IPS-18c (cell line): ENCODE data around the gene PIRT.
A peak's percentile ranks its signal among the peaks of the same experiment; 100 is the strongest.
"Not testable (repeated sequence)": the region's sequence is repeated elsewhere in the genome, so short reads cannot be mapped to it uniquely, and the experiment has no call there.

Experiments used
- H3K4me3 ChIP-seq: 2 replicates; pipeline ENCODE4 v1.7.0; 2013; ENCODE audit warnings: low read depth, mild to moderate bottlenecking, low read length, moderate library complexity; ENCODE audit not compliant: insufficient read depth
- H3K9me3 ChIP-seq: one replicate; pipeline ENCODE4 v1.6.1; 2013; ENCODE audit warnings: mild to moderate bottlenecking, low read length, moderate library complexity; ENCODE audit not compliant: control insufficient read depth, insufficient read depth

The PIRT gene

DNA sequence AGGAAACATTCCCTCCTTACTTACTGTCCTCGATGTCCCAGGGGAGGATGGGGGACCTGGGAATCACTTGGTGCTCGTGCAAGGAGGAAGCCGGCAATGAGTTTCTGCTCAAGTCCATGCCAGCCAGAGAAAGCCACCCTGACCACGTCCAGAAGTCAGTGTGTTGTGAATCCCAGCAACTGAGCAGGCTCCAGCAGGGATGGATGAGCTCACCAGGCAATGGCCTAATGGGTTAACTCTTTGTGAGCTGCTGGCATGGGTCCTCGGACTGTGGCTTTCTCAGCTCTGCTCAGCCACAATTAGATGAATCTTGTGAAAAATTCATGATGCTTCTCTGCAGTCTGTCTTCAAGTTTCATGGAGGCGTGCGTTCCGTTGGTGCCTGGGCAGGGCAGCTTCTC is at the start of gene PIRT:
Gene PIRT, minus strand, starts transcription at position 167 of the 400 bp plus-strand sequence. CDS start 12,442 bp downstream, outside the sequence.
- Histone ChIP-seq H3K9me3 (no peaks in the 10 kb centered on the region), H3K4me3 (no peak within 1 kb of the TSS)

DNA sequence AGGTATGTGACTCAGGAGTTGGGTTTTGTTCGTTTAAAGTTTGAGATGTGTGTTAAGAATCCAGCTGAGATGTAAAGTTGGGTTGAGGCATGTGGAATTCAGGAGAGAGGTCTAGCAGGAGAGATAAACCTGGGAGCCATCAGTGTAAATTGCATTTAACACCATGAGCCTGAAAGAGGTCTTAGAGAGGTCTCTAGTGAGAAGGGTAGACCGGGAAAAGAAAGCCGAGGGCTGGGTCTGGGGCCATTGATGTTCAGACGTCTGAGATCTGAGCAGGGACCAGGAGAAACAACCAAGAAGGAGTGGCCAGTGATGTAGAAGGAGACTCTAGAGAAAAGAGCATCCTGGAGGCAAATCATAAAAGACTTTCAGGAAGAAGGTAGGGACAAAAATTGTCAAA is 44.1 kb upstream of the PIRT start:
- Histone ChIP-seq H3K4me3 (no peak overlapping the region), H3K9me3 (no peaks in the 10 kb centered on the region)

DNA sequence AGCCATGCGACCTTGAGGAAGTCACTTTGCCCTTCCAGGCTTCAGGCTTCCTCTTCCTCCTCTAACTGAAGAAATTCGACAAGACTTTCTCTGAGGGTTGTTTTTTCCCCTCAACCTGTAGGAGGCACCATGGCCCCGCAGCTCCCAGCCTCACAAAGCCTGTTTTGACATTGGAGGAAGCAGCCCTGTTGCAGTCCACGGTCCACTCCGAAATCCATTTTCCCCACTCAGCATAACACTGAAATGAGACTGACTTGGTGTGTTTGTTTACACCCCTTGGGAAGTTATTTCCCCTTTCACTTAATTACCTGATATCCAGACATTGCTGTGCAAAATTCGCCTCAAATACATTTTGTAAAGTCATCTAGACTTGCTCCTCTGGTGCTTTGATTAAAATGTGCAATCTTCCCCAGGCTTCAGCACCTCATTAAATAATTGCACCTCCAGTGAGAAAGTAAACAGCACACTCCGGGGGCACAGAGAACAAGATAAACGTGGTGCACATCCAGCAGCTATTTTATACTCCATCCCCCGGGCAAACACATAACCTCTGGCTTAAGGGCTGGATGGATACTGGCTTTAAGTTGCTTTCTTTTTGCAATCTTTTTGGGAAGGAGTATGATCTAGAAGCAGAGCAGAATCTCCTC is 41.4 kb upstream of the PIRT start:
- H3K4me3 ChIP-seq = no peak overlapping the region
- no peaks in the 10 kb centered on the region for H3K9me3 ChIP-seq

DNA sequence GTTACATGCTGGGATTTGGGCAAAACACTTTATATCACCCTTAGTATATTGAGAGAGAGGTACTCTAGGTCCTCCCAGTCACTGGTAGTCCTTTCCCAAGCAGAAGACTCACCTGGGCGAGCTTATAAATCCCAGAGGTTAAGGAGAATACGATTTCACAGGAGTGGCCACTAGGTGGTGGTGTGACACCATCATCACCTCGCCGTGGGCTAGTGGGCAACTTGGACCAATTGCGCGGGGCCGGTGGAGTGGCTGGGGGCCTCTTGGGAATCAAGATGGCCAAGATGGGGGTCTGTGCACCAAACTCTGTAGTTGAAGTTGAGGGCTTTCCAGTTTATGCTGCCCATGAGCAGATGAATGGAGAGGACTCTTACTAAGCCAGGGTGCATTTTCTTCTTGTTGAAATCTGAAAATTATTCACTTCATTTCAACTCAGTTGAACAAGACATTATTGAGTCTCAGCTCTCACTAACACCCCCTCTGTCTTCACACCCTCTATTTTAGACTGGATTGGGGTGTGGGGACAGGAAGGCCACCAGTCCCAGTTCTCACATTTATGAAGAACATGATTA is 38.2 kb upstream of the PIRT start:
- H3K4me3 ChIP-seq = no peak overlapping the region

DNA sequence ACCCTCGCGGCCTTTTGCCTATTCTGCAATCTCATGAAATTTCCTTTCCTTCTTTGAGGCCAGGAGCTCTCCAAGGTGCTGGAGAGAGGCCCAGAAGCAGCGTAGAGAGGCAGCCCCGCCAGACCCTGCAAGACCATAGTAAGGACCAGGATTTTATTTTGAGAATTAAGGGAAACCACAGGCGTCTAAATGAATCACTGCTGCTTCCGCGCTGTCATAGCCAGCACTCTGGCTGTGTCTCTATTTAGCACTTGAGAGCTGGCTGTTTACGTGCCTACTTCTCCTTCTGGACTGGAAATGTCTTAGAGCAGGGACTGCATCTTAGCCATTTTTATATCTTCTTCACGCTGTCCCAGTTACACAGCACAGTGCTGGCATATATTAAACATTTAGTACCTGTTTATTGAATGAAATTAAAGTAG is 37.6 kb upstream of the PIRT start:
- H3K4me3 ChIP-seq = no peak overlapping the region
- H3K9me3 ChIP-seq = peaks cover 2% of the 10 kb centered on the region

More for the DNA sequence above, 38.2 kb upstream of the PIRT start:
- H3K9me3 ChIP-seq = peaks cover 2% of the 10 kb centered on the region

DNA sequence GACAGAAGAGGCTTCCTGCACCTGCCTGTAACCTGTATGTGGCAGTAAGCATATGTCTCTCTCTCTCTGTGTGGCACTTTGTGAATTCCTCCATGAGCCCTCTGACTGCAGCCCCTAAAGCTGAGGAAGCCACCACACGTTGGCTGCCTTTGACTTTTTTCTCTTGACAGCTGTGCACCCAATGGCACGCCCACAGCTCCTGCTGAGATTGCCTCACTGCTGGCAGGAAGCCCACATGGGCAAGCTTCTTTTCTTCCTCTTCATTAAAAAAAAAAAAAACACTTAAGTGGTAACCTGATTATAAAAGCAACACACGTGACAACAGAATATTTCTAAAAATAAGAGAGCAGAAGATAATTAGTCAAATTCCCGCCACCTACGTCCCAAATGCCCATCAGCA is 34.0 kb upstream of the PIRT start:
- peaks cover 2% of the 10 kb centered on the region for H3K9me3 ChIP-seq
- no peak overlapping the region for H3K4me3 ChIP-seq

DNA sequence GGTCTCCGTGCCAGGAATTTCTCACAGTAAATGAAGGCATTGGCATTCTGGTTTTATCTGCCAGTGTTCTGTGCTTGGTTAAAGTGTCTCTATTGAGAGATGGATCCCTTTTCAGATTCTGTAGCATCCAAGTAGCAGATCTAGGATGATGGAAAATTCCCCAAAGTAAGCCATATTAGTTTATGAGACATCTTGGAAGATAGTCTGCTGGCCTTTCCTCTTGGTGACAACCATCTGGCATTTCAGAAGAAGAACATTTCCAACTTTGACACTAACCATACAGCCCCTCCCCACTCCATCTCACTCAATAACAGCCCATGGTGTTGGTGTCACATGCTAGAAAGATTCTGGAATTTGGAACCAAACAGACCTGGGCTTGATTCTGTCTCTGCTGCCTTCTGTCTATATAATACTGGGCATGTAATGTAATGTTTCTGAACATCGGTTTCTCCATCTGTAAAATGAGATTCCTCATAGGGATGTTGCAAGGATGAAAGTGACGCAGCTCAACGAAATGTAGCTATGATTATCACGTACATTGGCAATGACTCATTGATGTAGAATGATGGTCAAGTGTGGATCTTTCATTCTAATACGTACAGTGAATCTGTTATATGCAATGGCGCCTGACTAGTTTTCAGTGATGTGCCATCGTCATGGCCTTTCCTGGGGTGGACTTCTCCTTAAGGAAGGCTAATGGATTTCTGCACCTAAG is 32.6 kb upstream of the PIRT start:
- peaks cover 2% of the 10 kb centered on the region for H3K9me3 ChIP-seq
- H3K4me3 ChIP-seq = no peak overlapping the region

DNA sequence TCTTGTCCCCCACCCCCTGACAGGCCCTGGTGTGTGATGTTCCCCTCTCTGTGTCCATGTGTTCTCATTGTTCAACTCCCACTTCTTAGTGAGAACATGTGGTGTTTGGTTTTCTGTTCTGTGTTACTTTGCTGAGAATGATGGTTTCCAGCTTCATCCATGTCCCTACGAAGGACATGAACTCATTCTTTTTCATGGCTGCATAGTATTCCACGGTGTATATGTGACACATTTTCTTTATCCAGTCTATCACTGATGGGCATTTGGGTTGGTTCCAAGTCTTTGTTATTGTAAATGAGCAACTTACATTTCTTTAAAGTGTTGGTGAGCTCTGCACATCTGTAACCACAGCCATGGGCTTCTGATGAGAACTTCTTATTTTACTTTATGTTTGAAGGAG is 30.9 kb upstream of the PIRT start:
- H3K4me3 ChIP-seq, H3K9me3 ChIP-seq: not testable (repeated sequence)

DNA sequence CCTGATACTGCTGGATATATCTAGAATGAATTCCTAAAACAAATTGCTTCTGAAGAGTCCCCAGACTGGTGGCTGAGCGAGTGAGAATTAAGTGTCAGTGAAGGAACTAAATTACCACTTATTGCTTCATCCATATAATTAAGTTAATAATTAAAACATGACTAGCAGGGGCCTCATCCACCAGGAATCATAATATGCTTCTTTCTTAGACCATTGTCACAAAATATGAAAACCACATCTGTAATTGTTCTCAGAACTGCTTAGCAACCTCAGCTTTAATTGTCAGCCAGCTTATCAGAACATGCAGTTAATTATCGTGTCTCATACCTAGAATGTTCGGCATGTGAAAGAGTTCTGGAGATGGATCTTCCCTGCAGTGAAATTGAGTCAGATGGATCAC is 21.2 kb upstream of the PIRT start:
- H3K9me3 ChIP-seq = no peaks in the 10 kb centered on the region
- no peak overlapping the region for H3K4me3 ChIP-seq

DNA sequence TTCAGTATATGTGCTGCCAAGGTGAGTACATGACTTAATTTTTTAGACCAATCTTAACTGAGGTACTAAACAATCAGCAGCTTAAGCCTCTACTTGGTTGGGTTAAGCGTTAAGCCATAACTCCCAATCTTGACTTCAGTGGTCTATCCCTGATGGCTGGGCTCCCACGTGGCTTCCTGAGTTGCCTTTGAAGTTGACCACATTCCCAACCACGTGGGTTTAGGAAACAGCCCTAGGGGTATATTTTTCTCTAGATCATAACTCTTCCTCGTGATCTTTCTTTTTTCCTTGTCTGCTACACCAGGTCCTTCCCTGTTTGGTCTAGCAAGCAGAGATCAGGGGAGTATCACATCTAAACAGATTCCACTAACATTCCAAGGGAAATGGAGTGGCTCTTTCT is 20.1 kb upstream of the PIRT start:
- Histone ChIP-seq H3K9me3 (no peaks in the 10 kb centered on the region), H3K4me3 (no peak overlapping the region)

DNA sequence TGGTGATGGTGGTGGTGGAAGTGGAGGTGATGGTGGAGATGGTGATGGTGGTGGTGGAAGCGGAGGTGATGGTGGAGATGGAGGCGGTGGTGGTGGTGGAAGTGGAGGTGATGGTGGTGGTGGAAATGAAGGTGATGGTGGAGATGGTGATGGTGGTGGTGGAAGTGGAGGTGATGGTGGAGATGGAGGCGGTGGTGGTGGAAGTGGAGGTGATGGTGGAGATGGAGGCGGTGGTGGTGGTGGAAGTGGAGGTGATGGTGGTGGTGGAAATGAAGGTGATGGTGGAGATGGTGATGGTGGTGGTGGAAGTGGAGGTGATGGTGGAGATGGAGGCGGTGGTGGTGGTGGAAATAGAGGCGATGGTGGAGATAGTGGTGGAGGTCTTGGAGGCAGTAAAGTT is 8.7 kb upstream of the PIRT start:
- not testable (repeated sequence) for H3K4me3 ChIP-seq

DNA sequence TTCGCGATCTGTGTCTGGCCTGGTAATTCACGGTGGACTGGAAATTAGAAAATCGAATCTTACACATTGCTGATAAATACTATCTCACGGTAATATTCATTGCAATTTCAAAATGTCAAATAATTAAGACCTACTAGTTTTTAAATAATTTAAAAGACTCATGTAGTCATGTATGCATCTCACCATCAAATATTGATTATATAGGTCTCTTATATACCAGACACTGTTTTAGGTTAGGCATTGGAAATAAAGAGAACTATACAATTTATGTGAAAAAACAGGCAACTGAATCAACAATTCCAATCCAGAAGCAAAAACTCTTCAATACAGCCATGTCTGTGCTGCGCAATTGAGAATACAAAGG is 7.5 kb upstream of the PIRT start:
- H3K9me3 ChIP-seq = no peaks in the 10 kb centered on the region
- no peak overlapping the region; the same call in 1 of the 2 replicates for H3K4me3 ChIP-seq

More for the DNA sequence above, 8.7 kb upstream of the PIRT start:
- not testable (repeated sequence) for H3K9me3 ChIP-seq

DNA sequence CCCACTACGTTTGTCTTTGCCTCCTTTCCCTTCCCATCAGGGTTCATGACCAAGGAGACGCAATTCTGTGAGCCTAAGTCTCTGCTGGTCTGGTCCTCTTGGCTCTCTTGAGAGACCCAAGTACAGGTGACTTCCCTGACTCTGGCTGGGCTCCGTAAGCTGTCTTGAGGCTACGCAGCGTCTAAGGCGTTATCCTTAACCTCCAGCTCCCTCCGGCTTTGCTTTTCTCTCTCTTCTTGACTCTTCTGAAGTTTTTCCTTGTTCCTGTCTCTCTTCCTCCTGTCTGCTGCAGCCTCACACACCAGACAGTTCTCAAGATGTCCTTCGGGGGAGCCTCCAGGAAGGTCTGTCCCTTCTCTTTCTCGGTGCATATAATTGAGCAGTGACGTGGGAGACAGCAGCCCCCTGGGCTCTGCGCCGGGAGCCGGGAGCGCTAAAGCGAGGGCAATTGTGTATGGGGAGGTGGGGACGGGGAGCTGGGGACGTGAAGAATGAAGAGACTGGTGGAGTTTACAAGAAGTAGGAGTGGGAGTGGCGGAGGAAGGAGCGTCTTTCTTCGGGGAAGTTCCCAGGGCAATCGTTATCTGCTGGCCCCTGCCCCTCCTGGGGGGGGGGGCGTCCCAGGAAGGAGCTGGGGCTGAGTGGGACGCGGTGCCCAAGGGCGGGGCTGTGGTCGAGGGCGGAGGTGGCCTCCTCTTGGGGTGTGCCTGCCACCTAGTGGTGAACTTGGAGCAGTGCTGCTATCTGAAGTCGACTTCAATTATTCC is 6.9 kb upstream of the PIRT start:
- Histone ChIP-seq H3K4me3 (peak overlapping the region; percentile 53; the same call in 1 of the 2 replicates), H3K9me3 (no peaks in the 10 kb centered on the region)

DNA sequence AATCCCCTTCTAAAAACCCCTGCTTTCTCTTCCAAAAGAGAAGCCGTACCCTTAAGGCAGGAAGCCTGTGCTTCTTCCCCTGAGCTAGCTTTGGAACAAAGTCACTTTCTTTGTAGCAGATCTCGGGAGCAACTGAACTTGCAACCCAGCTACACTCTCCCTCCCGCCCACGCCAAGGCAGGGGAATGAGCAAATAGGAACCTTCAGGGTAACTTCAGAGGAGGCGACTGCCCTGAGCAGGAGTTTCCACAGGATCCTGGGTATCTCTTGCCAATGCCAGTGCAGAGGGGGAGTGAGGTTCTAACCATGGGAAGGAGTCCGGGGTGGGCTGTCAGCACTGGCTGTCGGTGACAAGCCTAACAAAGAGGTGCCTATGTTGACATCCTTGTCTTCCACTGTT is 5.9 kb upstream of the PIRT start:
- no peaks in the 10 kb centered on the region for H3K9me3 ChIP-seq
- no peak overlapping the region for H3K4me3 ChIP-seq

DNA sequence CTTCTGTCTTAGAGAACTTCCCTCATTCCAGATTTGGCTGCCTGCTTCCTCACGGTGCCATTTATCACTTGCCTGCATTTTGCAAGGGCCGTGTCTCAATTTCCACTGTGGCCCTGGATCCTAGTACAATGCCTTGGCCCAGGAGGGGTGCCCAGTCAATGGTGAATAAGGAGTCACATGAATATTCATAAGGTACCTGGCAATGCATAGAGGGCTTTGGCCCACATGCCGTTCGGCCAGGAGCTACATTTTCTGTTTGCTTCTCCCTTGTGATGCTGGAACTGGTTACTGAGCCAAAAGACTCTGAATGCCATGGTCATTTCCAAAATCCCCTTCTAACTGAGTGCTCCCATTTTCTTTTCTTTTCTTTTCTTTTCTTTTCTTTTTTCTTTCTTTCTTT is 4.8 kb upstream of the PIRT start:
- Histone ChIP-seq H3K4me3 (no peak overlapping the region), H3K9me3 (no peaks in the 10 kb centered on the region)

DNA sequence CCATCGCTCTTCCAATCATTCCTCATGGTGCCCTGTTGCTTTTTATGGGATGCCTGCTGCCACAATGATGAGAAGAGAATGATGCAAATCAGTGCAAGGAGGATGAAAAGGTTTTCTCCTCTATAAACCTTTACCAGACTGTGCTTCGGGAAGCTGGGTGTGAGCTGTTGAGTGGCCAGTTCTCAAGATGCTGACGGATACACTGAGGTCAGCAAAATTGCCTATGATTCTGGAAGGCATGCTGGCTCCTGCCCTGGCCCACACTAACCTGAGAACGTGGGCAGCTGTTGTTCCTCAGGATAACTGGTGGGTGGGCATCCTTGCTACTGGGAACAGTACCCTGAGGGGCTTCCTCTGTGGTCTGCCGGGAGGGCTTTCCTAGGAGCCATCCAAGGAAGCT is 795 bp upstream of the PIRT start:
- Histone ChIP-seq H3K4me3 (no peak overlapping the region), H3K9me3 (no peaks in the 10 kb centered on the region)

DNA sequence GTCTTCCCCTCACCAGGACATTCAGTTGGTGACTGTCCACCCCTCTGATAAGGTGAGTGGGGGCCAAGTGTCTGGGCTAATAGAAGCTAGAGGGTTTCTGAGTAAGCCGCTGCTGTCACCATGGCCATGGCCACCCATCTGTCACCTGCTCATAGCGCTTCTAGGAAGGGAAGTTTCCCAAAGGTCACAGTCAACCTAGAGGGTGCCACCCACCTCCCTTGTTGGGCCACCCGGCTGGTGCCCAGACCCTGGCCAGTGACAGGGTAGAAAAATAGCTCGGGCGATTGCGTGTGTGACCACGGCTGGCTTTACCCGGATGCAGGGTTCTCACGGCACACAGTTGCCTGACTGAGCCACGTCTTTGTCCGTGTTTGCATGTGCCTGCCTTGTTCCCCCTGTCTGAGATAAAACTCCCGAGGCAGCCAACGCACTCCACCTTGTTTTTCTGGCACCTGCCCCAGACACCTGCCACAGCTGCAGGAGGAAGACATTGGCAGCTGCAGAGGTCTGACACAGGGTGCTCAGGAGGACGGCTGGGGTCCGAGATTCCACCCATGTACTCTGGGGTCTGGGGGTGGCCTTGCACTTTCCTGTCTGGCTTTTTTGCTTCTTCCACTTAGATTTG is 809 bp downstream of the PIRT start:
- Histone ChIP-seq H3K4me3 (no peak overlapping the region), H3K9me3 (no peaks in the 10 kb centered on the region)
